ENCODE results near the gene KCTD2. TPM values are rescaled to one million over a fixed set of nuclear protein-coding genes. Genes with fewer than 3 reads are reported as not detected.

KCTD2 gene
- total and polyA plus RNA-seq, 9 of the 15 experiments (the other 6 are each of a cell fraction or from before 2014, with no cell fraction given): 1.7 to 32.9 (median 15.8) TPM

GRCh38 chr17:75109407-75110233 lies 62.6 kb downstream of the KCTD2 start, which contains the start of gene ARMC7 (continued):
- TF ChIP-seq VEZF1 (CRISPR knock-in tag; IDR thresholded peaks at IDR 0.05) (peak; percentile 78), EGR1 (conservative IDR thresholded peaks at IDR 0.05) (peak; percentile 90), RB1 (IDR thresholded peaks at IDR 0.05; ENCODE audit: low read depth) (peak; percentile 42; the same call in 1 of the 2 replicates), POLR2B (IDR thresholded peaks at IDR 0.05; ENCODE audit: low read depth, partially characterized antibody) (peak; percentile 67), MAX (CRISPR knock-in tag; IDR thresholded peaks at IDR 0.05) (no peak; the same call in 1 of the 2 replicates), NFIC (IDR thresholded peaks at IDR 0.05) (0 out of 2 replicates have a peak, but pooled peaks have one; percentile 5), NRF1 (conservative IDR thresholded peaks at IDR 0.05 in 1 of 2, IDR thresholded peaks at IDR 0.05 in 1 of 2) (peak; percentile 96), EP300 (IDR thresholded peaks at IDR 0.05; ENCODE audit: low read length) (no peak), ATF7 (IDR thresholded peaks at IDR 0.05) (peak; percentile 50), PHF21A (IDR thresholded peaks at IDR 0.05; ENCODE audit: borderline replicate concordance, low read depth) (peak; percentile 41; the same call in 1 of the 2 replicates), KDM5B (IDR thresholded peaks at IDR 0.05; ENCODE audit: insufficient replicate concordance, low read depth, low read length) (peak; percentile 65), HCFC1 (IDR thresholded peaks at IDR 0.05; ENCODE audit: low read depth, low read length) (peak; percentile 57; the same call in 1 of the 2 replicates), TBP (optimal IDR thresholded peaks at IDR 0.05; ENCODE audit: low read depth, low read length) (peak; percentile 83), RBBP5 (IDR thresholded peaks at IDR 0.05; ENCODE audit: borderline replicate concordance, insufficient read depth, low read length, poor library complexity, severe bottlenecking) (peak; percentile 36), FUS (optimal IDR thresholded peaks at IDR 0.05; ENCODE audit: low read depth, low read length) (no peak), POLR2A (conservative IDR thresholded peaks at IDR 0.05) (peak; percentile 79), TRIM24 (IDR thresholded peaks at IDR 0.05) (peak in 1 of 2 experiments; percentile 41; a peak in 1 of 4 replicates), RCOR1 (IDR thresholded peaks at IDR 0.05; ENCODE audit: borderline replicate concordance in 1 of 2, low read depth in 2 of 2, low read length in 2 of 2) (peak in 1 of 2 experiments; percentile 23; a peak in 1 of 4 replicates), SUPT5H (IDR thresholded peaks at IDR 0.05) (peak; percentile 81), PHF20 (IDR thresholded peaks at IDR 0.05; ENCODE audit: partially characterized antibody) (peak; percentile 13), ATF3 (IDR thresholded peaks at IDR 0.05) (no peak), ATF3 (CRISPR knock-in tag; conservative IDR thresholded peaks at IDR 0.05) (0 out of 2 replicates have a peak, but pooled peaks have one; percentile 54), SMC3 (conservative IDR thresholded peaks at IDR 0.05; ENCODE audit: insufficient read depth, low read depth, low read length) (peak; percentile 22; the same call in 1 of the 2 replicates), SMAD4 (CRISPR knock-in tag; conservative IDR thresholded peaks at IDR 0.05) (0 out of 2 replicates have a peak, but pooled peaks have one; percentile 58), ZBTB17 (CRISPR knock-in tag; IDR thresholded peaks at IDR 0.05) (0 out of 2 replicates have a peak, but pooled peaks have one; percentile 37), HMGN3 (IDR thresholded peaks at IDR 0.05; ENCODE audit: borderline replicate concordance, extremely low read depth, insufficient read length, low read depth, low read length) (peak; percentile 90), L3MBTL2 (IDR thresholded peaks at IDR 0.05) (peak; percentile 83)
